ACC112 (cell line): ENCODE data around the gene MYO5C.

ENCODE experiments used
- H2AFZ ChIP-seq: fragments of 200-600 bp; sonication (generic); one replicate; pipeline ENCODE4 v1.6.0; 2017; ENCODE audit warnings: antibody characterized with exemption, low read length; ENCODE audit not compliant: unreplicated experiment
- H3K27ac ChIP-seq: fragments of 200-600 bp; sonication (generic); 2 replicates; pipeline ENCODE4 v1.5.1; 2014; ENCODE audit warnings: low read depth, mild to moderate bottlenecking, antibody characterized with exemption, low read length, moderate library complexity
- H3K27me3 ChIP-seq: fragments of 200-600 bp; sonication (generic); 2 replicates; pipeline ENCODE4 v1.6.1; 2014; ENCODE audit warnings: mild to moderate bottlenecking, antibody characterized with exemption, low read length, moderate library complexity, mixed read lengths; ENCODE audit not compliant: insufficient read depth
- H3K36me3 ChIP-seq: fragments of 200-600 bp; sonication (generic); 2 replicates; pipeline ENCODE4 v1.6.1; 2016; ENCODE audit warnings: mild to moderate bottlenecking, antibody characterized with exemption, low read length, moderate library complexity, mixed read lengths; ENCODE audit not compliant: insufficient read depth
- H3K4me1 ChIP-seq: fragments of 200-600 bp; sonication (generic); one replicate; pipeline ENCODE4 v1.6.1; 2016; ENCODE audit warnings: low read length, mixed read lengths; ENCODE audit not compliant: insufficient read depth, unreplicated experiment, control insufficient read depth
- H3K4me3 ChIP-seq: fragments of 200-600 bp; sonication (generic); 2 replicates; pipeline ENCODE4 v1.5.1; 2014; ENCODE audit warnings: mild to moderate bottlenecking, low read depth, low read length
- H3K79me2 ChIP-seq: fragments of 200-600 bp; sonication (generic); one replicate; pipeline ENCODE4 v1.6.0; 2016; ENCODE audit warnings: low read length; ENCODE audit not compliant: control insufficient read depth, unreplicated experiment, insufficient read depth

The MYO5C gene

DNA sequence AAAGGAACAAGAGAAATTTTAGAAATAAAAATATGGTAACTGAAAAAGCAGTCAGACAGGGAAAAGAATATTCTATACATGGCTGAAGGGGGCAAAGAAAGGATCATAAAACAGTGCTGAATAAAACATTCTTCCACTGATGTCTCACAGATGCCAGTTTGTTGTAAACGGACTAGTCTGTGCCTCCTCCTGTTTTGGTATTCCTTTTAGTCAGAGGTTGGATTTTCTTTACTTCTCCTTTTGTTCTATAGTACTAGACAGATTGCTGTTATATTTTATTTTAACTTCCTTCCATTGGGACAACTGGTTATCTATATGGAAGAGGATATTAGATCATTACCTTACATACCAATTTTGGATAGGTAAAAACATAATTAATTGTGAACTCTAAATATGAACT lies 88.4 kb downstream of the MYO5C start:
- Histone ChIP-seq H3K4me3 (no peak overlapping the region), H3K4me1 (peaks cover 6% of the 10 kb centered on the region), H3K27ac (no peak overlapping the region), H3K27me3 (no peaks in the 10 kb centered on the region), H2AFZ (peak overlapping the region; percentile 34), H3K79me2 (no peaks in the 10 kb centered on the region), H3K36me3 (no peaks in the 10 kb centered on the region)

- H3K4me1 ChIP-seq = peaks cover 6% of the 10 kb centered on the region
- no peaks in the 10 kb centered on the region for H3K36me3 ChIP-seq
- no peak overlapping the region for H3K27ac ChIP-seq
- H3K4me3 ChIP-seq = no peak overlapping the region
- H3K79me2 ChIP-seq = no peaks in the 10 kb centered on the region
- H3K27me3 ChIP-seq = no peaks in the 10 kb centered on the region
- no peak overlapping the region for H2AFZ ChIP-seq
Observed at GRCh38 chr15:52206446-52206845, 89.2 kb downstream of the MYO5C start.

- Histone ChIP-seq H2AFZ (no peak overlapping the region), H3K4me1 (peaks cover 6% of the 10 kb centered on the region)
Observed at GRCh38 chr15:52204657-52205056, 90.9 kb downstream of the MYO5C start.

DNA sequence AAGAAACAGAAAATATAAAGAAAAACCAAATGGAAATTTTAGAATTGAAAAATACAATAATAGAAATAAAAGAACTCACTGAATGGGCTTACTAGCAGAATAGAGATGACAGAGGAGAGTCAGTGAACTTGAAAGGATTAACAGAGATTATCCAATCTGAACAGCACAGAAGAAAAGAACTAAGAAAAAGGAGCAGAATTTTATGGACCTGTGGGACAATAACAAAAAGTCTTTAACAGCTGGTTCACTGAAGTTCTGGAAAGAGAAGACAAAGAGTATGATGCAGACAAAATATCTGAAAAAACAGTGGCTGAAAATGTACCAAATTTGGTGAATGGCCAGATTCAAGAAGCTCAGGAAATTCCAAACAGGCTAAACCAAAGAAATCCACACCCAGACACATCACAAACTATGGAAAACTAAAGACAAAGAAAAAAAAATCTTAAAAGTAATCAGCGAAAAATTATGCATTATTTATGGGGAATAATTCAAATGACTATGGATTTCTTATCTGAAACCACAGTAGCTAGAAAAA lies 94.7 kb downstream of the MYO5C start:
- Histone ChIP-seq H3K27me3 (no peaks in the 10 kb centered on the region), H3K36me3 (no peaks in the 10 kb centered on the region), H3K4me1 (no peaks in the 10 kb centered on the region), H3K79me2 (no peaks in the 10 kb centered on the region), H2AFZ (no peak overlapping the region), H3K27ac (no peak overlapping the region), H3K4me3 (no peak overlapping the region)

More at GRCh38 chr15:52204657-52205056, 90.9 kb downstream of the MYO5C start:
- no peak overlapping the region for H3K4me3 ChIP-seq
- no peaks in the 10 kb centered on the region for H3K27me3 ChIP-seq
- no peaks in the 10 kb centered on the region for H3K79me2 ChIP-seq
- no peak overlapping the region for H3K27ac ChIP-seq
- H3K36me3 ChIP-seq = no peaks in the 10 kb centered on the region

- Histone ChIP-seq H3K36me3 (no peaks in the 10 kb centered on the region), H3K4me1 (no peaks in the 10 kb centered on the region), H3K27me3 (no peaks in the 10 kb centered on the region), H2AFZ (no peak overlapping the region), H3K79me2 (no peaks in the 10 kb centered on the region), H3K4me3 (no peak overlapping the region), H3K27ac (no peak overlapping the region)
Observed at GRCh38 chr15:52199271-52199670, 96.3 kb downstream of the MYO5C start.

DNA sequence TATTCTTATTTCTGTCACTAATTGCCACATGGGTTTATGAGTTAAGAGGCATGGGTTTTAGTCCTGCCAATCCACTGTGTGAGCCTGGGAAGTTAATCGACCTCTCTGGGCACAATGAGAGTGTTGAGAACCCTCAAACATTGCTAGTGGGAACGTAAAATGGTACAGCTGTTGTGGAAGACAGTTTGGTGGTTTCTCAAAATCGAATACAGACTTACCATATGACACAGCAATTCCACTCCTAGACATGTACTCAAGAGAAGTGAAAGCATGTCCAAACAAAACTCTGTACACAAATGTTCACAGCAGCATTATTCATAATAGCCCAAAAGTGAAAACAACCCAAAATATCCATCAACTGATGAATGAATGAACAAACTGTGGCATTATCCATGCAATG lies 98.7 kb downstream of the MYO5C start:
- H3K4me3 ChIP-seq = no peak overlapping the region
- H3K27me3 ChIP-seq = no peaks in the 10 kb centered on the region
- no peaks in the 10 kb centered on the region for H3K4me1 ChIP-seq
- H3K36me3 ChIP-seq = no peaks in the 10 kb centered on the region
- no peak overlapping the region for H2AFZ ChIP-seq
- no peaks in the 10 kb centered on the region for H3K79me2 ChIP-seq
- no peak overlapping the region for H3K27ac ChIP-seq

DNA sequence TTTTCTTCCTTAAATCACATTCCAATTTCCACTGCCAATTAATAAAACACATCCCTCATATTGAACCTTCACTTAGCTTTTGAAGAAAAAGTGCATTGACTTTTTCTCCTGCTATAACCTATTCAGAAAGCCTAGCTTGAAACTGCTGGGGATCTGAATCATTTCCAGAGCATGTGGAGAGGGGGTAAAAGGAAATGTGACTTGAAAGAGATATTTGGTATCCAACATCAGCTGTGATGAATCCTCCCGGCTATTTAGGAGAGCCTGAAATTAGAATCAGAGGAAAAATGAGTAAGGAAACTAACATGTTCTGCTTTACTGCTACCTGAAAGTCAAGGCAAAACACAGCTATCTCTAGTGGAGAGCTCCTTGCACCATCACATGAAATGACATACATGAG lies 101.8 kb downstream of the MYO5C start:
- Histone ChIP-seq H3K4me3 (no peak overlapping the region), H3K79me2 (no peaks in the 10 kb centered on the region), H2AFZ (peak overlapping the region; percentile 51), H3K36me3 (no peaks in the 10 kb centered on the region), H3K27me3 (no peaks in the 10 kb centered on the region), H3K4me1 (no peaks in the 10 kb centered on the region), H3K27ac (no peak overlapping the region)

GRCh38 chr15:52193321-52193720 lies 102.3 kb downstream of the MYO5C start:
- Histone ChIP-seq H3K36me3 (no peaks in the 10 kb centered on the region), H3K4me1 (no peaks in the 10 kb centered on the region), H3K79me2 (no peaks in the 10 kb centered on the region), H3K27ac (no peak overlapping the region), H3K27me3 (no peaks in the 10 kb centered on the region), H3K4me3 (no peak overlapping the region), H2AFZ (no peak overlapping the region)

DNA sequence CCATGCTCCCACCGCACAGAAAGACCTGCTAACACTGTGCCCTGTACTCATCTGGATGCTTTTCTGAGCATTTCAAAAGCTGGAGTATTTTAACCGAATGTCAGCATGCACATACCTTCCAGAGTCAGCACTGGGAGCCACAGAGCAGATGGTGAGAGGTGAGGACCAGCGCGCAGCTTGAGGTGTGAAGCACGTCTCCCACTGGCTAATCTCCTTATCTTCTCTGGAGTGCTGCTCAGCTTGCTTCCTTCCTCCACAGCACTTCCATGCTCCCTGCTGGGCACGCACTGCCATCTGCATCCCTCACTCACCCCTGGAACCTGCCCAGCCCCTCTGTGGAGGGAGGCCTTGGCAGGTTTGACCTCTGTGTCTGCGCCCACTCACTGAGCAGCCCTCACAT lies 104.4 kb downstream of the MYO5C start, which contains the start of gene GNB5:
Gene GNB5 (minus strand): TSS at position 186 of the 400 bp plus-strand sequence. CDS start 6,716 bp downstream, outside the sequence.
- Histone ChIP-seq H3K4me1 (no peaks in the 10 kb centered on the region), H2AFZ (no peak within 1 kb of the TSS), H3K4me3 (no peak within 1 kb of the TSS), H3K27me3 (no peaks in the 10 kb centered on the region), H3K79me2 (no peaks in the 10 kb centered on the region), H3K36me3 (no peaks in the 10 kb centered on the region), H3K27ac (no peak within 1 kb of the TSS)

- Histone ChIP-seq H3K79me2 (no peaks in the 10 kb centered on the region), H3K27ac (no peak overlapping the region), H3K27me3 (no peaks in the 10 kb centered on the region), H3K4me3 (no peak overlapping the region), H2AFZ (no peak overlapping the region), H3K36me3 (no peaks in the 10 kb centered on the region), H3K4me1 (no peaks in the 10 kb centered on the region)
Observed at GRCh38 chr15:52186651-52187486, 108.7 kb downstream of the MYO5C start.

DNA sequence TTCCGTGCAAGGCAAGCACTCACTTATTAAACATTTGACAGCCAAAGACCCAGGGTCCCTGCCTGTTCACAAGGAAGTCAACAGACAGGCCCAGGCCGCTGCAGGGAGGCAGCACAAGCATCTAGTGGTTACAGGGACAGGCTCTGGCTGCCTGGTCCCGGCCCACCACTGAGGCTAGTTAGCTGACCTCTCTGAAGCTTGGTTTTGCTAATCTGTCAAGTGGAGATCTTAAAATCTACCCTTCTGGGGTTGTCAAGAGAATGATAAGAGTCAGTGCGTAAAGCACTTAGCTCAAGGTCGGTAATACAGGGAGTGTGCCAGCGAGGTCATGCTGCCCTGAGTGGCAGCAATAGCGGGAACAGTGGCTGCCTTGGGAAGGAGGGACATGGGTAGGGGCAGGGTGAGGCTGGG lies 110.4 kb downstream of the MYO5C start:
- H3K4me3 ChIP-seq = no peak overlapping the region
- no peaks in the 10 kb centered on the region for H3K4me1 ChIP-seq
- H2AFZ ChIP-seq = no peak overlapping the region
- H3K36me3 ChIP-seq = no peaks in the 10 kb centered on the region
- no peaks in the 10 kb centered on the region for H3K27me3 ChIP-seq
- no peak overlapping the region for H3K27ac ChIP-seq
- no peaks in the 10 kb centered on the region for H3K79me2 ChIP-seq
